Parathyroid adenoma (tissue), 2 donors: ENCODE data around the gene RBM48.

Experiments
- H2AFZ ChIP-seq: fragments of 300-600 bp; sonication (generic); one replicate; pipeline ENCODE4 v1.7.0; 2017; ENCODE audit warnings: antibody characterized with exemption, mild to moderate bottlenecking
- H3K27ac ChIP-seq: fragments of 300-600 bp; sonication (generic); one replicate; pipeline ENCODE4 v1.7.0; 2017
- H3K27me3 ChIP-seq: fragments of 300-600 bp; sonication (generic); one replicate; pipeline ENCODE4 v1.7.0; 2017; ENCODE audit warnings: low read length; ENCODE audit not compliant: control insufficient read depth, insufficient read depth
- H3K36me3 ChIP-seq: fragments of 300-600 bp; sonication (generic); one replicate; pipeline ENCODE4 v1.7.0; 2017; ENCODE audit warnings: low read length; ENCODE audit not compliant: control insufficient read depth, insufficient read depth
- H3K4me1 ChIP-seq: fragments of 300-600 bp; sonication (generic); one replicate; pipeline ENCODE4 v1.7.0; 2017; ENCODE audit warnings: control low read depth
- H3K4me2 ChIP-seq: fragments of 300-600 bp; sonication (generic); one replicate; pipeline ENCODE4 v1.7.0; 2017; ENCODE audit warnings: low read length
- H3K4me3 ChIP-seq: fragments of 300-600 bp; sonication (generic); one replicate; pipeline ENCODE4 v1.7.0; 2017; ENCODE audit warnings: low read depth, low read length
- H3K79me2 ChIP-seq: fragments of 300-600 bp; sonication (generic); one replicate; pipeline ENCODE4 v1.7.0; 2017; ENCODE audit warnings: control low read depth
- H3K9ac ChIP-seq: fragments of 300-600 bp; sonication (generic); one replicate; pipeline ENCODE4 v1.7.0; 2017; ENCODE audit warnings: mild to moderate bottlenecking
- H3K9me3 ChIP-seq: fragments of 300-600 bp; sonication (generic); one replicate; pipeline ENCODE4 v1.7.0; 2017; ENCODE audit warnings: low read length; ENCODE audit not compliant: control insufficient read depth
- CTCF ChIP-seq: fragments of 300-600 bp; sonication (generic); IDR thresholded peaks from one replicate; pipeline ENCODE4 v1.7.0; 2017; ENCODE audit warnings: antibody characterized with exemption, mild to moderate bottlenecking
- donor health status: primary hyperparathyroidism.

Gene RBM48

GRCh38 chr7:92520024-92520423 lies 8.6 kb upstream of the RBM48 start:
- Histone ChIP-seq H3K9ac (no peak overlapping the region), H3K27me3 (no peaks in the 10 kb centered on the region), H3K79me2 (no peaks in the 10 kb centered on the region), H3K4me2 (no peak overlapping the region), H3K4me3 (no peak overlapping the region), H3K36me3 (no peaks in the 10 kb centered on the region), H3K27ac (no peak overlapping the region), H3K4me1 (no peaks in the 10 kb centered on the region), H2AFZ (no peak overlapping the region), H3K9me3 (no peaks in the 10 kb centered on the region)
- TF ChIP-seq CTCF: no peak

- H3K27ac ChIP-seq: no peak overlapping the region
- H2AFZ ChIP-seq: no peak overlapping the region
- H3K4me3 ChIP-seq: no peak overlapping the region
- no peak overlapping the region for H3K9ac ChIP-seq
- H3K27me3 ChIP-seq: no peaks in the 10 kb centered on the region
- no peaks in the 10 kb centered on the region for H3K9me3 ChIP-seq
- H3K36me3 ChIP-seq: no peaks in the 10 kb centered on the region
- H3K79me2 ChIP-seq: peaks cover 11% of the 10 kb centered on the region
- TF ChIP-seq CTCF: no peak
- no peak overlapping the region for H3K4me2 ChIP-seq
- no peaks in the 10 kb centered on the region for H3K4me1 ChIP-seq
Observed at GRCh38 chr7:92523110-92523509, 5.5 kb upstream of the RBM48 start.

- H3K9me3 ChIP-seq: no peaks in the 10 kb centered on the region
- no peaks in the 10 kb centered on the region for H3K27me3 ChIP-seq
- peak overlapping the region; percentile 92 for H2AFZ ChIP-seq
- H3K27ac ChIP-seq: peak overlapping the region; percentile 84
- H3K9ac ChIP-seq: no peak overlapping the region
- peak overlapping the region; percentile 63 for H3K4me2 ChIP-seq
- peak overlapping the region; percentile 82 for H3K4me3 ChIP-seq
- no peaks in the 10 kb centered on the region for H3K36me3 ChIP-seq
- no peak for TF ChIP-seq CTCF
- H3K79me2 ChIP-seq: peaks cover 16% of the 10 kb centered on the region
- H3K4me1 ChIP-seq: no peaks in the 10 kb centered on the region
Observed at GRCh38 chr7:92527300-92528187, 1.1 kb upstream of the RBM48 start.

GRCh38 chr7:92528958-92529264 lies 316 bp downstream of the RBM48 start:
- peaks cover 16% of the 10 kb centered on the region for H3K79me2 ChIP-seq

More at GRCh38 chr7:92528958-92529264, 316 bp downstream of the RBM48 start:
- Histone ChIP-seq H2AFZ (peak overlapping the region; percentile 66), H3K27me3 (no peaks in the 10 kb centered on the region), H3K36me3 (no peaks in the 10 kb centered on the region), H3K4me2 (peak overlapping the region; percentile 80), H3K9me3 (no peaks in the 10 kb centered on the region), H3K27ac (peak overlapping the region; percentile 84), H3K4me3 (peak overlapping the region; percentile 82), H3K4me1 (no peaks in the 10 kb centered on the region), H3K9ac (no peak overlapping the region)
- no peak for TF ChIP-seq CTCF
